ENCODE data around the gene PIP. TPM values are rescaled to one million over a fixed set of nuclear protein-coding genes. Genes with fewer than 3 reads are reported as not detected.
"Not testable (repeated sequence)": the region's sequence is repeated elsewhere in the genome, so short reads cannot be mapped to it uniquely, and the experiment has no call there.

Gene PIP
- total RNA-seq, 5 donors from 2014 or later (not counting 1 experiment from before 2014, with no cell fraction given), result not detected

GRCh38 chr7:143104759-143105158, 27.1 kb upstream of the PIP start:
- DNase-seq, result no peak
- H3K4me1 ChIP-seq (ENCODE audit: control insufficient read depth in 1 of 2, extremely low read depth in 1 of 2, insufficient read depth in 2 of 2, low read length in 2 of 2), result no peaks in the 10 kb centered on the region
- CTCF ChIA-PET, result no interaction called here
- no peaks in the 10 kb centered on the region for H3K27me3 ChIP-seq (replicated peaks in 1 of 2; ENCODE audit: control insufficient read depth in 2 of 2, extremely low read depth in 1 of 2, insufficient read depth in 2 of 2, low read length in 1 of 2)
- POLR2A ChIA-PET, result no interaction called here
- H3K9me3 Mint-ChIP-seq, result peaks cover 7 to 15% (median 10%) of the 10 kb centered on the region in 3 donors
- H3K9me3 ChIP-seq, result no peaks in the 10 kb centered on the region
- H3K27ac ChIP-seq (ENCODE audit: low read length), result no peak overlapping the region
- H3K27me3 Mint-ChIP-seq, result no peaks in the 10 kb centered on the region
- no peak overlapping the region for H3K27ac Mint-ChIP-seq
- no peaks in the 10 kb centered on the region for H3K36me3 ChIP-seq (ENCODE audit: control insufficient read depth in 2 of 2, extremely low read depth in 1 of 2, insufficient read depth in 1 of 2, low read length in 1 of 2)
- H3K4me3 ChIP-seq (ENCODE audit: control insufficient read depth in 1 of 2, extremely low read depth in 1 of 2, low read length in 1 of 2), result no peak overlapping the region
- no peaks in the 10 kb centered on the region for H3K4me1 Mint-ChIP-seq
- no peaks in the 10 kb centered on the region for H3K36me3 Mint-ChIP-seq
- no peak for ATAC-seq (replicated peaks in 1 of 4)
- no peak overlapping the region for H3K4me3 Mint-ChIP-seq

GRCh38 chr7:143108019-143108418, 23.9 kb upstream of the PIP start:
- H3K4me3 Mint-ChIP-seq; DNase-seq; H3K27ac Mint-ChIP-seq; H3K4me1 Mint-ChIP-seq; ATAC-seq (replicated peaks in 1 of 4); H3K4me3 ChIP-seq (ENCODE audit: control insufficient read depth in 1 of 2, extremely low read depth in 1 of 2, low read length in 1 of 2); H3K9me3 ChIP-seq; CTCF ChIA-PET; H3K27me3 Mint-ChIP-seq; H3K36me3 Mint-ChIP-seq; POLR2A ChIA-PET; H3K9me3 Mint-ChIP-seq; H3K27ac ChIP-seq (ENCODE audit: low read length); H3K27me3 ChIP-seq (replicated peaks in 1 of 2; ENCODE audit: control insufficient read depth in 2 of 2, extremely low read depth in 1 of 2, insufficient read depth in 2 of 2, low read length in 1 of 2); H3K4me1 ChIP-seq (ENCODE audit: control insufficient read depth in 1 of 2, extremely low read depth in 1 of 2, insufficient read depth in 2 of 2, low read length in 2 of 2); H3K36me3 ChIP-seq (ENCODE audit: control insufficient read depth in 2 of 2, extremely low read depth in 1 of 2, insufficient read depth in 1 of 2, low read length in 1 of 2): not testable (repeated sequence)
- WGBS (ENCODE audit: insufficient coverage), result 100% methylated on average over 3 of the region's 3 CpGs

GRCh38 chr7:143117395-143117794, 14.5 kb upstream of the PIP start:
- ChIA-PET CTCF (interaction anchor here in 1 of 2 donors (0.6 kb wide), 1 partner anchor 33 kb away, joined by 7 read pairs; no protein-coding TSS in a partner anchor), POLR2A (no interaction called here)
- DNase-seq (no peak), ATAC-seq (replicated peaks in 1 of 4) (no peak)
- H3K27ac ChIP-seq (ENCODE audit: low read length), result no peak overlapping the region
- H3K36me3 Mint-ChIP-seq, result no peaks in the 10 kb centered on the region
- no peaks in the 10 kb centered on the region for H3K4me1 Mint-ChIP-seq
- H3K4me3 Mint-ChIP-seq, result no peak overlapping the region
- no peaks in the 10 kb centered on the region for H3K27me3 ChIP-seq (replicated peaks in 1 of 2; ENCODE audit: control insufficient read depth in 2 of 2, extremely low read depth in 1 of 2, insufficient read depth in 2 of 2, low read length in 1 of 2)
- peaks cover 6% of the 10 kb centered on the region in 2 donors for H3K27me3 Mint-ChIP-seq
- H3K4me3 ChIP-seq (ENCODE audit: control insufficient read depth in 1 of 2, extremely low read depth in 1 of 2, low read length in 1 of 2), result no peak overlapping the region
- no peaks in the 10 kb centered on the region for H3K9me3 ChIP-seq
- H3K27ac Mint-ChIP-seq, result no peak overlapping the region
- WGBS (ENCODE audit: insufficient coverage), result 90% methylated on average over 3 of the region's 3 CpGs
- H3K9me3 Mint-ChIP-seq, result peaks cover 19 to 31% (median 19%) of the 10 kb centered on the region in 3 donors
- no peaks in the 10 kb centered on the region for H3K36me3 ChIP-seq (ENCODE audit: control insufficient read depth in 2 of 2, extremely low read depth in 1 of 2, insufficient read depth in 1 of 2, low read length in 1 of 2)
- no peaks in the 10 kb centered on the region for H3K4me1 ChIP-seq (ENCODE audit: control insufficient read depth in 1 of 2, extremely low read depth in 1 of 2, insufficient read depth in 2 of 2, low read length in 2 of 2)

GRCh38 chr7:143120691-143121405, 11.0 kb upstream of the PIP start:
- Mint-ChIP-seq H3K27me3 (no peaks in the 10 kb centered on the region), H3K27ac (no peak overlapping the region), H3K9me3 (peaks cover 10 to 23% (median 17%) of the 10 kb centered on the region in 3 donors), H3K4me3 (no peak overlapping the region), H3K4me1 (no peaks in the 10 kb centered on the region), H3K36me3 (no peaks in the 10 kb centered on the region)
- H3K4me3 ChIP-seq (ENCODE audit: control insufficient read depth in 1 of 2, extremely low read depth in 1 of 2, low read length in 1 of 2), result no peak overlapping the region
- ChIA-PET CTCF (no interaction called here), POLR2A (no interaction called here)
- ATAC-seq (replicated peaks in 1 of 4) (no peak), DNase-seq (no peak)
- H3K27me3 ChIP-seq (replicated peaks in 1 of 2; ENCODE audit: control insufficient read depth in 2 of 2, extremely low read depth in 1 of 2, insufficient read depth in 2 of 2, low read length in 1 of 2), result no peaks in the 10 kb centered on the region
- H3K9me3 ChIP-seq, result no peaks in the 10 kb centered on the region
- H3K36me3 ChIP-seq (ENCODE audit: control insufficient read depth in 2 of 2, extremely low read depth in 1 of 2, insufficient read depth in 1 of 2, low read length in 1 of 2), result no peaks in the 10 kb centered on the region
- H3K4me1 ChIP-seq (ENCODE audit: control insufficient read depth in 1 of 2, extremely low read depth in 1 of 2, insufficient read depth in 2 of 2, low read length in 2 of 2), result no peaks in the 10 kb centered on the region
- no CpG with 5 or more reads among the region's 3 CpGs for WGBS (ENCODE audit: insufficient coverage)
- no peak overlapping the region for H3K27ac ChIP-seq (ENCODE audit: low read length)

GRCh38 chr7:143123326-143123725, 8.6 kb upstream of the PIP start:
- H3K27me3 Mint-ChIP-seq; ATAC-seq (replicated peaks in 1 of 4); H3K27ac Mint-ChIP-seq; H3K4me1 ChIP-seq (ENCODE audit: control insufficient read depth in 1 of 2, extremely low read depth in 1 of 2, insufficient read depth in 2 of 2, low read length in 2 of 2); H3K27me3 ChIP-seq (replicated peaks in 1 of 2; ENCODE audit: control insufficient read depth in 2 of 2, extremely low read depth in 1 of 2, insufficient read depth in 2 of 2, low read length in 1 of 2); POLR2A ChIA-PET; H3K4me1 Mint-ChIP-seq; H3K36me3 ChIP-seq (ENCODE audit: control insufficient read depth in 2 of 2, extremely low read depth in 1 of 2, insufficient read depth in 1 of 2, low read length in 1 of 2); DNase-seq; H3K4me3 Mint-ChIP-seq; H3K4me3 ChIP-seq (ENCODE audit: control insufficient read depth in 1 of 2, extremely low read depth in 1 of 2, low read length in 1 of 2); H3K27ac ChIP-seq (ENCODE audit: low read length); H3K36me3 Mint-ChIP-seq; H3K9me3 ChIP-seq: not testable (repeated sequence)
- CTCF ChIA-PET, result interaction anchor here in 1 of 2 donors (0.7 kb wide), 1 partner anchor 1107 kb away, joined by 3 read pairs; no protein-coding TSS in a partner anchor
- H3K9me3 Mint-ChIP-seq, result peaks cover 13 to 25% (median 13%) of the 10 kb centered on the region in 3 donors
- WGBS (ENCODE audit: insufficient coverage), result 71% methylated on average over 2 of the region's 9 CpGs

GRCh38 chr7:143126146-143126545, 5.7 kb upstream of the PIP start:
- no peaks in the 10 kb centered on the region for H3K36me3 Mint-ChIP-seq
- CTCF ChIA-PET, result no interaction called here

More at GRCh38 chr7:143126146-143126545, 5.7 kb upstream of the PIP start:
- no peak overlapping the region for H3K27ac ChIP-seq (ENCODE audit: low read length)
- ATAC-seq (replicated peaks in 1 of 4), result no peak
- WGBS (ENCODE audit: insufficient coverage), result no CpG with 5 or more reads among the region's 1 CpG
- Mint-ChIP-seq H3K27ac (no peak overlapping the region), H3K4me1 (no peaks in the 10 kb centered on the region), H3K27me3 (peaks cover 13 to 22% of the 10 kb centered on the region in 2 donors), H3K9me3 (peaks cover 8 to 25% (median 13%) of the 10 kb centered on the region in 3 donors), H3K4me3 (no peak overlapping the region)
- peaks cover 0 to 6% of the 10 kb centered on the region in 2 experiments for H3K27me3 ChIP-seq (replicated peaks in 1 of 2; ENCODE audit: control insufficient read depth in 2 of 2, extremely low read depth in 1 of 2, insufficient read depth in 2 of 2, low read length in 1 of 2)
- no peak overlapping the region for H3K4me3 ChIP-seq (ENCODE audit: control insufficient read depth in 1 of 2, extremely low read depth in 1 of 2, low read length in 1 of 2)
- POLR2A ChIA-PET, result no interaction called here
- no peaks in the 10 kb centered on the region for H3K9me3 ChIP-seq
- H3K4me1 ChIP-seq (ENCODE audit: control insufficient read depth in 1 of 2, extremely low read depth in 1 of 2, insufficient read depth in 2 of 2, low read length in 2 of 2), result no peaks in the 10 kb centered on the region
- H3K36me3 ChIP-seq (ENCODE audit: control insufficient read depth in 2 of 2, extremely low read depth in 1 of 2, insufficient read depth in 1 of 2, low read length in 1 of 2), result no peaks in the 10 kb centered on the region
- no peak for DNase-seq
